Islet of Langerhans (tissue), 1 donor: ENCODE results near the gene INTS15.

Experiments used
- FAIRE-seq: peaks from one replicate; lab custom pipeline; 2011; peaks lifted over from hg19 to GRCh38; lab: Jason Lieb, UNC

INTS15 gene

GRCh38 chr7:6643915-6644625 is 54.2 kb downstream of the INTS15 start:
- FAIRE-seq, result no peak

- FAIRE-seq, result no peak
These were observed 54.9 kb downstream of the INTS15 start for GRCh38 chr7:6644728-6645127.

GRCh38 chr7:6646465-6646864 is 56.6 kb downstream of the INTS15 start:
- no peak for FAIRE-seq

- no peak for FAIRE-seq
These were observed 57.3 kb downstream of the INTS15 start for GRCh38 chr7:6647080-6647479.

- no peak for FAIRE-seq
These were observed 57.7 kb downstream of the INTS15 start for GRCh38 chr7:6647541-6647940.

GRCh38 chr7:6648066-6648814 is 58.4 kb downstream of the INTS15 start:
- FAIRE-seq, result no peak

GRCh38 chr7:6648815-6649104 is 58.9 kb downstream of the INTS15 start:
- no peak for FAIRE-seq

- no peak for FAIRE-seq
These were observed 59.6 kb downstream of the INTS15 start for GRCh38 chr7:6649241-6649961.

GRCh38 chr7:6650086-6650485 is 60.3 kb downstream of the INTS15 start:
- no peak for FAIRE-seq

- FAIRE-seq, result no peak
These were observed 60.7 kb downstream of the INTS15 start for GRCh38 chr7:6650521-6651011.

GRCh38 chr7:6651851-6652445 is 62.1 kb downstream of the INTS15 start:
- no peak for FAIRE-seq

GRCh38 chr7:6652446-6653011 is 62.7 kb downstream of the INTS15 start:
- FAIRE-seq, result no peak

- FAIRE-seq, result no peak
These were observed 63.5 kb downstream of the INTS15 start for GRCh38 chr7:6653071-6654003.

- no peak for FAIRE-seq
These were observed 64.5 kb downstream of the INTS15 start for GRCh38 chr7:6654113-6654841.

- no peak for FAIRE-seq
These were observed 65.2 kb downstream of the INTS15 start for GRCh38 chr7:6654842-6655610.

GRCh38 chr7:6655636-6656385 is 66.0 kb downstream of the INTS15 start:
- no peak for FAIRE-seq

- no peak for FAIRE-seq
These were observed 66.6 kb downstream of the INTS15 start for GRCh38 chr7:6656413-6656812.
